K562 (cell line): ENCODE data around the gene TRIM69. TPM values are rescaled to one million over a fixed set of nuclear protein-coding genes. Genes with fewer than 3 reads are reported as not detected.

ENCODE experiments used
- BRD9 ChIP-seq: fragments of 450-650 bp; IDR thresholded peaks from 2 replicates; pipeline ENCODE4 v1.6.1; 2018; ENCODE audit warnings: low read depth; ENCODE audit not compliant: partially characterized antibody
- CCAR2 ChIP-seq: fragments of 200-400 bp; formaldehyde crosslinking; IDR thresholded peaks from 2 replicates; pipeline ENCODE4 v1.6.1; 2017; ENCODE audit warnings: mild to moderate bottlenecking, low read depth, low read length
- DLX4 ChIP-seq: fragments of 250-450 bp; sonication (Bioruptor Pico); IDR thresholded peaks from 2 replicates; pipeline ENCODE4 v1.6.1; 2021; ENCODE audit warnings: mild to moderate bottlenecking
- EHMT2 ChIP-seq: fragments of 450-650 bp; IDR thresholded peaks from 2 replicates; pipeline ENCODE4 v1.6.1; 2018; ENCODE audit warnings: antibody characterized with exemption
- ERF ChIP-seq: fragments of 450-650 bp; formaldehyde crosslinking; IDR thresholded peaks from 2 replicates; pipeline ENCODE4 v1.4.0; 2020; ENCODE audit warnings: mild to moderate bottlenecking, mixed read lengths
- ETV6 ChIP-seq, 3 experiments: fragments of 150-350 bp in 1 of 3; sonication (generic) in 1 of 3; formaldehyde crosslinking in 1 of 3; IDR thresholded peaks; 2 replicates each; pipeline versions ENCODE4 v1.6.1 to v1.8.0; 2014 to 2022; ENCODE audit warnings: borderline replicate concordance in 2 of 3, low read depth in 2 of 3, antibody characterized with exemption in 1 of 3, low read length in 1 of 3, mild to moderate bottlenecking in 1 of 3, missing genetic modification reagents in 1 of 3
- HDAC8 ChIP-seq: fragments of 450-650 bp; IDR thresholded peaks from 2 replicates; pipeline ENCODE4 v1.6.1; 2016; ENCODE audit warnings: mild to moderate bottlenecking, missing genetic modification characterization, moderate library complexity, missing compliant biosample characterization
- KAT8 ChIP-seq: fragments of 450-650 bp; IDR thresholded peaks from 2 replicates; pipeline ENCODE4 v1.6.1; 2016; ENCODE audit warnings: low read depth, mild to moderate bottlenecking
- MEIS2 ChIP-seq: fragments of 450-650 bp; IDR thresholded peaks from 2 replicates; pipeline ENCODE4 v1.6.1; 2014; ENCODE audit warnings: mild to moderate bottlenecking; ENCODE audit not compliant: partially characterized antibody
- MTA3 ChIP-seq: fragments of 450-650 bp; formaldehyde crosslinking; IDR thresholded peaks from 2 replicates; pipeline ENCODE4 v1.6.1; 2017; ENCODE audit warnings: mild to moderate bottlenecking, borderline replicate concordance
- NFRKB ChIP-seq: fragments of 450-650 bp; IDR thresholded peaks from 2 replicates; pipeline ENCODE4 v1.6.1; 2016; ENCODE audit warnings: low read depth
- PBX2 ChIP-seq, 2 experiments: IDR thresholded peaks in 1 of 2; conservative IDR thresholded peaks in 1 of 2; 2 replicates each; pipeline ENCODE4 v1.6.1; 2016; ENCODE audit warnings: low read depth in 2 of 2, mild to moderate bottlenecking in 1 of 2, missing compliant biosample characterization in 1 of 2, missing genetic modification characterization in 1 of 2, moderate library complexity in 1 of 2
- SMAD2 ChIP-seq: fragments of 150-350 bp; IDR thresholded peaks from 2 replicates; pipeline ENCODE4 v1.6.1; 2014; ENCODE audit warnings: low read depth, mild to moderate bottlenecking, low read length
- ZEB2 ChIP-seq: fragments of 450-650 bp; IDR thresholded peaks from 2 replicates; pipeline ENCODE4 v1.6.1; 2016
- ZNF184 ChIP-seq: sonication (generic); formaldehyde crosslinking; IDR thresholded peaks from 2 replicates; pipeline ENCODE4 v1.5.0; 2020; ENCODE audit warnings: missing genetic modification reagents
- ZNF324 ChIP-seq: fragments of 250-450 bp; sonication (Bioruptor Pico); IDR thresholded peaks from 2 replicates; pipeline ENCODE4 v1.4.0; 2020; ENCODE audit warnings: mild to moderate bottlenecking
- ZNF41 ChIP-seq: fragments of 250-450 bp; sonication (Bioruptor Pico); conservative IDR thresholded peaks from 2 replicates; pipeline ENCODE4 v1.4.0; 2020; ENCODE audit warnings: mild to moderate bottlenecking
- ZNF764 ChIP-seq: fragments of 250-450 bp; sonication (Bioruptor Pico); IDR thresholded peaks from 2 replicates; pipeline ENCODE4 v1.4.0; 2020; ENCODE audit warnings: low read depth, mild to moderate bottlenecking, moderate library complexity
- polyA plus RNA-seq, 8 experiments: library from polyadenylated mRNA; depleted of rRNA in 4 of 8; stranded (reverse) in 5 of 8; unstranded in 3 of 8; fragments of >200 nt; fragmentation: Nextera tagmentation in 2 of 8; fragmentation: Illumina TruSeq in 1 of 8; extraction: Ambion mirVana in 2 of 8; extraction: Trizol in 1 of 8; gene quantifications; 2 replicates each; pipeline versions ENCODE4 v1.2.1 to v1.2.3, GENCODE V29; 2011 to 2014; ENCODE audit warnings: inconsistent platforms in 1 of 8, missing spikeins in 1 of 8
- total RNA-seq, 7 experiments: library from RNA; depleted of rRNA in 6 of 7; stranded (reverse); fragments of >200 nt in 6 of 7; fragmentation: Illumina TruSeq in 2 of 7; extraction: Trizol in 2 of 7; gene quantifications; 2 replicates each; pipeline versions ENCODE4 v1.2.1 to v1.2.3, GENCODE V29; 2011 to 2021; ENCODE audit warnings: low replicate concordance in 1 of 7
- TF ChIP-seq, protein P1 (sequence below), 2 experiments: fragments of 450-650 bp in 1 of 2; sonication (generic) in 1 of 2; formaldehyde crosslinking; conservative IDR thresholded peaks; 2 replicates each; pipeline versions ENCODE4 v1.4.0 to v1.8.1; 2020 to 2022; ENCODE audit warnings: mild to moderate bottlenecking in 1 of 2, missing genetic modification reagents in 1 of 2
- TF ChIP-seq, protein P2 (sequence below): fragments of 250-450 bp; sonication (Bioruptor Pico); IDR thresholded peaks from 2 replicates; pipeline ENCODE4 v1.8.0; 2022; ENCODE audit warnings: inconsistent platforms, mild to moderate bottlenecking, moderate library complexity, borderline replicate concordance
- TF ChIP-seq, protein P3 (sequence below): fragments of 250-450 bp; sonication (Bioruptor Pico); IDR thresholded peaks from 2 replicates; pipeline ENCODE4 v1.5.0; 2022; ENCODE audit warnings: mild to moderate bottlenecking

Gene TRIM69
- total and polyA plus RNA-seq, 9 of the 15 experiments (the other 6 are each of a cell fraction or from before 2014, with no cell fraction given) = 1.0 to 4.3 (median 2.3) TPM

DNA sequence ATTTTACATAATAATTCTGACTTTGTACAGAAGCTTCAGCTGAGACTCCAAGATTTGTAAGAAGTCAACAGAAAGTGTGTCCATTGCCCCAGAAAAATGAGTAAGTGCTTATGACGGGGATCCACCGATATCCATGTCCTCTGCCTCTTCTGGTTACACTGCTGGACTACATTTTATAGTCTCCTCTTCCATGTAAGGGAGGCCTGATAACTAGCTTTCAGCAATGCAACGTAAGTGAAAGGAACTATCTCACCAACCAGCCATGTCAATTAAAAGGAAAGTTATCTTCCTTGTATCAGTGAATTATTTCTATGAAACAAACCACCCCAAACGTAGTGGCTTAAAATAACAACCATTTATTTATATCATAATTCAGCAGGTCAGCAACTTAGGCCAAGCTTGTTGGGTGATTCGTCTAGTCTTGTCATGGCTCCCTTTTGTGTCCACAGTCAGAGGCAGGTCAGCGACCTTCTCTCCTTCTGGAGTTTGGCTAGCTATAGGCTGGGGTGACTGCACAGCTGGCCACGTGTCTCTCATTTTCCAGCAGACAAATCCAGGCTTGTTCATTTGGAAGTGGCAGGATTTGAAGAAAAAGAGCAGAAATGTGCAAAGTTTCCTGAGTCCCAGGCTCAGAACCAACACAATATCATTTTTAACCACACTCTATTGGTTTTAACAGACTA is 44.9 kb downstream of the TRIM69 start (continued):
- TF ChIP-seq, protein P1, sequence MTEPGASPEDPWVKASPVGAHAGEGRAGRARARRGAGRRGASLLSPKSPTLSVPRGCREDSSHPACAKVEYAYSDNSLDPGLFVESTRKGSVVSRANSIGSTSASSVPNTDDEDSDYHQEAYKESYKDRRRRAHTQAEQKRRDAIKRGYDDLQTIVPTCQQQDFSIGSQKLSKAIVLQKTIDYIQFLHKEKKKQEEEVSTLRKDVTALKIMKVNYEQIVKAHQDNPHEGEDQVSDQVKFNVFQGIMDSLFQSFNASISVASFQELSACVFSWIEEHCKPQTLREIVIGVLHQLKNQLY (CRISPR knock-in tag; conservative IDR thresholded peaks at IDR 0.05) = no peak
- TF ChIP-seq ZNF324 (CRISPR knock-in tag) = no peak
- no peak for TF ChIP-seq ERF
- TF ChIP-seq HDAC8 (tag) = no peak
- no peak for TF ChIP-seq PBX2 (CRISPR knock-in tag; IDR thresholded peaks at IDR 0.05; ENCODE audit: low read depth)
- TF ChIP-seq PBX2 (tag; conservative IDR thresholded peaks at IDR 0.05; ENCODE audit: low read depth) = no peak
- TF ChIP-seq KAT8 = no peak
- no peak for TF ChIP-seq BRD9
- TF ChIP-seq DLX4 (CRISPR knock-in tag) = no peak
- peak; percentile 34; the same call in 1 of the 2 replicates for TF ChIP-seq EHMT2
- TF ChIP-seq ZEB2 = no peak
- no peak for TF ChIP-seq MEIS2
- TF ChIP-seq ZNF41 = no peak
- no peak for TF ChIP-seq ETV6 (IDR thresholded peaks at IDR 0.05; ENCODE audit: borderline replicate concordance in 1 of 2, low read depth in 2 of 2, low read length in 1 of 2)
- no peak for TF ChIP-seq ETV6 (CRISPR knock-in tag; IDR thresholded peaks at IDR 0.05; ENCODE audit: borderline replicate concordance)
- TF ChIP-seq NFRKB = no peak
- no peak for TF ChIP-seq MTA3
- TF ChIP-seq SMAD2 = no peak
- no peak for TF ChIP-seq CCAR2
- TF ChIP-seq ZNF764 (CRISPR knock-in tag) = no peak
- TF ChIP-seq, protein P2, sequence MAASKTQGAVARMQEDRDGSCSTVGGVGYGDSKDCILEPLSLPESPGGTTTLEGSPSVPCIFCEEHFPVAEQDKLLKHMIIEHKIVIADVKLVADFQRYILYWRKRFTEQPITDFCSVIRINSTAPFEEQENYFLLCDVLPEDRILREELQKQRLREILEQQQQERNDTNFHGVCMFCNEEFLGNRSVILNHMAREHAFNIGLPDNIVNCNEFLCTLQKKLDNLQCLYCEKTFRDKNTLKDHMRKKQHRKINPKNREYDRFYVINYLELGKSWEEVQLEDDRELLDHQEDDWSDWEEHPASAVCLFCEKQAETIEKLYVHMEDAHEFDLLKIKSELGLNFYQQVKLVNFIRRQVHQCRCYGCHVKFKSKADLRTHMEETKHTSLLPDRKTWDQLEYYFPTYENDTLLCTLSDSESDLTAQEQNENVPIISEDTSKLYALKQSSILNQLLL (CRISPR knock-in tag) = no peak
- TF ChIP-seq ZNF184 (CRISPR knock-in tag) = no peak
- TF ChIP-seq, protein P3, sequence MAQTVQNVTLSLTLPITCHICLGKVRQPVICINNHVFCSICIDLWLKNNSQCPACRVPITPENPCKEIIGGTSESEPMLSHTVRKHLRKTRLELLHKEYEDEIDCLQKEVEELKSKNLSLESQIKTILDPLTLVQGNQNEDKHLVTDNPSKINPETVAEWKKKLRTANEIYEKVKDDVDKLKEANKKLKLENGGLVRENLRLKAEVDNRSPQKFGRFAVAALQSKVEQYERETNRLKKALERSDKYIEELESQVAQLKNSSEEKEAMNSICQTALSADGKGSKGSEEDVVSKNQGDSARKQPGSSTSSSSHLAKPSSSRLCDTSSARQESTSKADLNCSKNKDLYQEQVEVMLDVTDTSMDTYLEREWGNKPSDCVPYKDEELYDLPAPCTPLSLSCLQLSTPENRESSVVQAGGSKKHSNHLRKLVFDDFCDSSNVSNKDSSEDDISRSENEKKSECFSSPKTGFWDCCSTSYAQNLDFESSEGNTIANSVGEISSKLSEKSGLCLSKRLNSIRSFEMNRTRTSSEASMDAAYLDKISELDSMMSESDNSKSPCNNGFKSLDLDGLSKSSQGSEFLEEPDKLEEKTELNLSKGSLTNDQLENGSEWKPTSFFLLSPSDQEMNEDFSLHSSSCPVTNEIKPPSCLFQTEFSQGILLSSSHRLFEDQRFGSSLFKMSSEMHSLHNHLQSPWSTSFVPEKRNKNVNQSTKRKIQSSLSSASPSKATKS (CRISPR knock-in tag) = no peak
